Esophagus (tissue), 2 donors: ENCODE results near the gene SMIM28. TPM values are rescaled to one million over a fixed set of nuclear protein-coding genes. Genes with fewer than 3 reads are reported as not detected.
"Not testable (repeated sequence)": the region's sequence is repeated elsewhere in the genome, so short reads cannot be mapped to it uniquely, and the experiment has no call there.

Experiments used
- H3K27ac ChIP-seq, 2 donors: one replicate each; pipeline ENCODE4 v1.5.1; 2013; ENCODE audit warnings: low read depth in 2 of 2, mild to moderate bottlenecking in 2 of 2, inconsistent platforms in 1 of 2, low read length in 1 of 2, moderate library complexity in 1 of 2
- H3K27me3 ChIP-seq, 2 donors: one replicate each; pipeline ENCODE4 v1.6.1; 2013; ENCODE audit warnings: low read length in 2 of 2, control low read depth in 1 of 2, mild to moderate bottlenecking in 1 of 2; ENCODE audit not compliant: insufficient read depth in 2 of 2, control insufficient read depth in 1 of 2
- H3K36me3 ChIP-seq, 2 donors: one replicate each; pipeline ENCODE4 v1.6.1; 2013; ENCODE audit warnings: low read length in 1 of 2; ENCODE audit not compliant: control insufficient read depth in 2 of 2, insufficient read depth in 2 of 2
- H3K4me1 ChIP-seq, 2 donors: one replicate each; pipeline ENCODE4 v1.6.1; 2013; ENCODE audit warnings: low read length in 1 of 2; ENCODE audit not compliant: control insufficient read depth in 2 of 2, insufficient read depth in 2 of 2
- H3K4me3 ChIP-seq, 2 donors: one replicate each; pipeline ENCODE4 v1.5.1; 2013; ENCODE audit warnings: low read length in 2 of 2, mild to moderate bottlenecking in 2 of 2, low read depth in 1 of 2, moderate library complexity in 1 of 2
- H3K9me3 ChIP-seq, 2 donors: one replicate each; pipeline ENCODE4 v1.6.1; 2013; ENCODE audit warnings: mild to moderate bottlenecking in 2 of 2, low read depth in 1 of 2, low read length in 1 of 2, moderate library complexity in 1 of 2; ENCODE audit not compliant: control insufficient read depth in 2 of 2, insufficient read depth in 1 of 2
- WGBS, 2 donors: extraction: QIAGEN DNeasy Blood & Tissue Kit; methylation state at CpG; one replicate each; pipeline ENCODE4 v1.1.7; 2013; 5-methylcytosine and 5-hydroxymethylcytosine counted together
- polyA plus RNA-seq, 2 donors: library from polyadenylated mRNA; stranded (reverse); fragments of 200-250 nt; gene quantifications; one replicate each; pipeline ENCODE4 v1.2.3, GENCODE V29; 2013
- donor health status: healthy with polysubstance abuse.
- donor health status: Bipolar disorder and iron deficiency.

Gene SMIM28
- polyA plus RNA-seq, 2 donors, result not detected

DNA sequence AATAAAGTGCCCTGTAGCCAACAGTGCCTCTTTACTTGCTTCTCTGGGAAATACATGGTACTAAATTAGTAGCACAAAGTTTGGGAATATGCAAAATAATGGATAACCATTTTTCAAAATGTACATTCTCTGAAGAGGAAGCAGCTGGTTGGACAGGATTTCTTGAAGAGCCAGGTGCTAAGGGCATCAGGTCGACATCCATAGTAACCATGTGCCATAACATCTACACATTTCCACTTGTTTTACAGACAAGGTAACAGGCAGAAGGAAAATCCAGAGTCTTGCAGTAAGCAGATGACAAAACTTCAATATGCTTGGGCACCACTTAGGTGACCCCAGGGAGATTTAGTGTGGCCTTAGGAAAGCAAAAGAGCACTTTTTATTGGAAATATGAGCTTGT lies 36.5 kb upstream of the SMIM28 start:
- 62 to 67% methylated on average over 1 of the region's 1 CpG for WGBS, 2 donors
- Histone ChIP-seq H3K4me1 (no peaks in the 10 kb centered on the region), H3K4me3 (no peak overlapping the region), H3K9me3 (no peaks in the 10 kb centered on the region), H3K27ac (no peak overlapping the region), H3K36me3 (no peaks in the 10 kb centered on the region), H3K27me3 (no peaks in the 10 kb centered on the region)

DNA sequence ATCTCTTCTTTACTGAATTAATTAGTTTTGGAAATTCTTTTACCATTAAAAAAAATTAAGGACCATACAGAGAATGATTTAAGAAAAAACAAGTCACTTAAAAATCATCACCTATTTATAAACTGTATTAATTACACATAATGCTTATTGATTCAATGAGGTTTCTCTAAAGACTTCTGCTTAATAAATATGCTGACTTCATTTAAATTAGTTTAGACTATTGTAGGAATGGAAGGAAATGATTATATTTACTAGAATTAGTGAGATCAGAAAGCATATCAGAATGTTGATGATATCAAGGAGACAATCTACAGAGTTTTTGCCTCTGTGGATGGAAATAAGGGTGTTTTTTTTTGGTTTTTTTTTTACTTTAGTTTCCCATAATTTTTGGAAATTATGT lies 34.6 kb upstream of the SMIM28 start:
- Histone ChIP-seq H3K9me3 (no peaks in the 10 kb centered on the region), H3K27me3 (no peaks in the 10 kb centered on the region), H3K4me3 (no peak overlapping the region), H3K4me1 (peaks cover 0 to 3% of the 10 kb centered on the region in 2 donors), H3K36me3 (no peaks in the 10 kb centered on the region), H3K27ac (no peak overlapping the region)

DNA sequence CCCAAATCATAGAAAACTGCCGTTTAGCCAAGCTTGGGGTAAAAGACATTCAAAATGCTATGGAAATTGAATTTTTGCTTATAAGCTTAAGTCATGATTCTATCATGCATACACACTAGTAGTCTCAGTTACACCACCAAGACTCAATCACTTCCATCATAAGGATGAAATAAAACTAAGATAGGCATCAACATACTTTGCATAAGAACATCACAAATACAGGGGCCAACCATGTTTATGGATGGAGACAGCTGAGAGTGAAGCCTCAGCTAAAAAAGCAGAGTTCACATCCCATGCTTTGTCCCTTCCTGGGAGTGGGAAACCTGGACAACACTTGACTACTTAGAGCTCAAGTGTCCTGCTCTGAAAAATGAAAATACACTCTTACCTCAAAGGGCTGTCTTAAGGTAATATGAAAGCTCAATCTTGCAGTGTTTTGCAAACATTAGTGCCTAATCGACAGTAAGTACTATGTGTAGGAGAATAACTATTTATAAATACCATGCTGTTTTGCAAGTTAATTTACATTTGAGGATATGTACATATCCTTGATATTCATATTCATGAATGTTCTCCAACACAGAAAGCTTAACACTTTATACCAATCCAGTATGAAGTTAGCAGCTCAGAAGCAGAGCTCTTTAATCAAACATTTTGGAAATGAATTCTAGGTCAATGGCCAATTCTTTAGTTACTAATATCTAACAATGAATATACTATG lies 32.0 kb upstream of the SMIM28 start:
- no peaks in the 10 kb centered on the region for H3K36me3 ChIP-seq
- no peak overlapping the region for H3K4me3 ChIP-seq
- no peaks in the 10 kb centered on the region for H3K27me3 ChIP-seq
- no peaks in the 10 kb centered on the region for H3K9me3 ChIP-seq
- WGBS, 2 donors, result 74 to 78% methylated on average over 2 of the region's 2 CpGs
- H3K27ac ChIP-seq, result no peak overlapping the region
- peaks cover 0 to 3% of the 10 kb centered on the region in 2 donors for H3K4me1 ChIP-seq

DNA sequence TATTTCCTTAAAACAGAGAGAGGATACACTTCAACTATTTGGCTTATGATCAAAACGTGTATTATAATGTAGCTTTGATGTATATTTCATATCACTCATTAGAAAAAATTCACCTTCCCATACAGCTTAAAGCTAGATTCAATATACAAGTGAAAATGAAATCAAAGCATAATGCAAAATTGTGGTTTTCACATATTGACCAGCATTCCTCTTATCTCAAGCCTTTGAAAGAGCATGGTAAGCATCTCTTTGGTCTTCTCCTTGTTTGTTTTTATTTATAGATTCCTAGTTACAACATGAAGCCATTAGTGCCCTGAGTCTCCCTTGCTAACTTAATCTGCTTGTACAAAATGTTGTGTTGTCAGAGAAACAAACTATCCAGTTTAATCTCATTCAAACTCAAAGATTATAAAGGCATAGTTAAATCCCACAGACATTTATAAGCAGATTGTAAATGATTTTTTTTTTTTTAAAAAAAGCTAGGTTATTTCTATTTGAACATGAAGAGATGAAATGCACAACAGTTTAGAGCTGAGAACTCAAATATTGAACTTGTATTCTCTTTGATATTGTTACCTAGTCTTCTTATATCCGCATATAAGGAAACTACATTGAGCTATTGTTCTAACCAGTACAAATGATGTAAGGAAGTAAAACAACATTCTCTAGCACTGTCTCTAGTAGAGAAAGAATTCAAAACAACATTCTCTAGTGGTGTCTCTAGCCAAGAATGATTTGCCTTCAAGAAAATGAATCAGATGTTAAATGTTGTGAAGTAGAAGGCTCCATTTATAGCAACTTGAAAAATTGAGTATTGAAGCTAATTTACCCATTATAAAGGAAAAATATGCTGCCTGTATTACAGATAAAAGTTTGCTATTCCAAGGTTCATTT lies 31.2 kb upstream of the SMIM28 start:
- H3K27ac ChIP-seq, result no peak overlapping the region
- H3K9me3 ChIP-seq, result no peaks in the 10 kb centered on the region
- peaks cover 0 to 3% of the 10 kb centered on the region in 2 donors for H3K4me1 ChIP-seq
- no peaks in the 10 kb centered on the region for H3K36me3 ChIP-seq
- no peaks in the 10 kb centered on the region for H3K27me3 ChIP-seq
- H3K4me3 ChIP-seq, result no peak overlapping the region
- WGBS, 2 donors, result 60 to 65% methylated on average over 2 of the region's 2 CpGs

DNA sequence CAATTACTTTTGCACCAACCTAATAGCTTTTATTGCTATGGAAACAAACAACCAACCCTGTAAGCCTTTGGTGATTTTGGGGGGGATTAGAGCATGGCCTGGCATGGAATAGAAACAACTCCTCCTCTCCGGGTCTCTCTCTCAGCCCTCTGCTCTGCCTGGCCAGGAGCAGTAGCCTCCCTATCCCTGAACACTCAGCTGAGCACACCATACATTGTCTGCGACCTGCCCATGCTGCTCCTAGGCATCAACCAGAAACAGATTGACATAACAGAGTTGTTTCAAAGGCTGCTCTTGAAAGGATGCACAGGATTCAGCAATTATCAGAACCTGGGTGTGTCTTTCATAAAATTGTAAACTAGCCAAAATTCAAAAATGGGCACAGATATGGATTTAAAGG lies 29.8 kb upstream of the SMIM28 start:
- H3K4me1 ChIP-seq, result peaks cover 0 to 3% of the 10 kb centered on the region in 2 donors
- H3K27ac ChIP-seq, result no peak overlapping the region
- no peak overlapping the region for H3K4me3 ChIP-seq
- H3K27me3 ChIP-seq, result no peaks in the 10 kb centered on the region
- WGBS, 2 donors, result 58 to 68% methylated on average over 2 of the region's 2 CpGs
- H3K9me3 ChIP-seq, result no peaks in the 10 kb centered on the region
- H3K36me3 ChIP-seq, result no peaks in the 10 kb centered on the region

DNA sequence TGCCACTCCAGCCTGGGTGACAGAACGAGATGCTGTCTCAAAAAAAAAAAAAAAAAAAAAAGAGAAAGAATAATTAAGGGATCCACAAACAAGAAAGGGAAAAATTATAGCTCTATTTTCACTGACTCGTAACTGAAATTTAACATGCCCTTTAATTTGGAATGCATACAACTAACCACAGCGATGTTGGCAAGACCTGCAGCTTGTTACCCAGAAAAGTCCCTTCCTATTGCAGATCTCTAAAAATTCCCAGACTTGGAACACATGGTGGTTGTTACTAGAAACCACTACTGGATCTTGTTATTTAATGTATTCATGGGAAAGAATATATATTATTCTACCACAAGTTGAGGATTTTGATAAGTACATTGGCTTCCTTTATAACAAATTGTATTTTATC lies 27.8 kb upstream of the SMIM28 start:
- H3K4me3 ChIP-seq, result no peak overlapping the region

DNA sequence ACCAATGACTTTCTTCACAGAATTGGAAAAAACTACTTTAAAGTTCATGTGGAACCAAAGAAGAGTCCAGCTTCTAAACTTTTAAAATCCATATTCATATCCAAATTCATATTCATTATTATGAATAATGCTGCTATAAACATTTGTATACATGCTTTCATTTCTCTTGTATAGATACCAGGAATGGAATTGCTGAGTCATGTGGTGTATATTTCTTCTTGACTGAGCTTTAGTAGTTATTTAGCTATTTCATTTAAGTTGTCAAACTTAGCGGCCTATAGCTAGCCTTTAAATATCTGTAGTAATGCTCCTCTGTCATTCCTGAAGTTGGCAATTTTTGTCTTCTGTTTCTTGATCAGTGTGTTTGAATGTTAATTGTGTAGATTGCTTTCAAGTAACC lies 19.8 kb upstream of the SMIM28 start:
- Histone ChIP-seq H3K36me3 (no peaks in the 10 kb centered on the region), H3K9me3 (no peaks in the 10 kb centered on the region), H3K4me3 (no peak overlapping the region), H3K4me1 (no peaks in the 10 kb centered on the region), H3K27me3 (no peaks in the 10 kb centered on the region), H3K27ac (no peak overlapping the region)
- WGBS, 2 donors, result 88 to 93% methylated on average over 1 of the region's 1 CpG

More for the DNA sequence above, 27.8 kb upstream of the SMIM28 start:
- Histone ChIP-seq H3K9me3 (no peaks in the 10 kb centered on the region), H3K36me3 (no peaks in the 10 kb centered on the region), H3K27me3 (no peaks in the 10 kb centered on the region), H3K27ac (no peak overlapping the region), H3K4me1 (peaks cover 0 to 3% of the 10 kb centered on the region in 2 donors)
- WGBS, 2 donors, result 68 to 81% methylated on average over 3 of the region's 3 CpGs

DNA sequence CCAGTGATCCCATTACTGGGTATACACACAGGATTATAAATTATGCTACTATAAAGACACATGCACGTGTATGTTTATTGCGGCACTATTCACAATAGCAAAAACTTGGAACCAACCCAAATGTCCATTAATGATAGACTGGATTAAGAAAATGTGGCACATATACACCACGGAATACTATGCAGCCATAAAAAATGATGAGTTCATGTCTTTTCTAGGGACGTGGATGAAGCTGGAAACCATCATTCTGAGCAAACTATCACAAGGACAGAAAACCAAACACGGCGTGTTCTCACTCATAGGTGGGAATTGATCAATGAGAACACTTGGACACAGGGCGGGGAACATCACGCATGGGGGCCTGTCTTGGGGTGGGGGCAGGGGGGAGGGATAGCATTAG lies 9.0 kb upstream of the SMIM28 start:
- not testable (repeated sequence) for H3K27me3 ChIP-seq, H3K27ac ChIP-seq, H3K4me3 ChIP-seq, H3K9me3 ChIP-seq, H3K4me1 ChIP-seq, H3K36me3 ChIP-seq
- 92 to 93% methylated on average over 8 of the region's 8 CpGs for WGBS, 2 donors

DNA sequence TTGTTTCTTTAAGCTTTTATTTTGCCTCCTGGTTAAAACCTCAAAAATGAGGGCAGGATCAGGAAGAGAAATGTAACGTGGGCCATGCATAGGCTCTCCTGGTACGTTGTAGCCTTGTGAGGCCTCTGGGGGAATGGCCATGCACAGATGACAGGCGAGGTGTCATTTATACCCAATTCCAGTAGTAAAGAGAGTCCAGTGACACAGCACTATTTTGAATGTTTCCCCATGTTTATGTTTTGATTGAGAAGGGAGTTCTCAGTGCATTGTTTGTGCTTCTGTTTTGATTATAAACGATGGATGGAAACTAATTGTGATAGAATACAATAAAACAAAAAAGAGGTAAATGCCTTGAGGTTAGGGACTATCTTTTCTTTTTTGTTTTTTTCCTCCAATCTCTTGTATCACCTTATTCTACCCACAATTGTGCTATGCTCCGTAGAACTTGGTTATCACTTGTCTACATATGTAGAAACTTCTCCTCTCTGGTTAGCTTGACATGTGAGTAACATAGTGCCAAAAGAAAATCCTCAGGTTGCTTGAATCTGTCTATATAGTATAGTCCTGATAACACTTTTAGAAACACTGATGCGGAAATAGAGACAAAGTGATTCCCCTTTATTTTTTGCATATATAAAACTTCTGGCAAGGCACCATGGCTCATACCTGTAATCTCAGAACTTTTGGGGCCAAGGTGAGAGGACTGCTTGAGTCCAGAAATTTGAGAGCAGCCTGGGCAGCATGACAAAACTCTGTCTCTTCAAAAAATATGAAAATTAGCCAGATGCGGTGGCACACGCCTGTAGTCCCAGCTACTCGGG lies 6.9 kb upstream of the SMIM28 start:
- Histone ChIP-seq H3K27ac (no peak overlapping the region), H3K4me3 (no peak overlapping the region), H3K27me3 (no peaks in the 10 kb centered on the region), H3K4me1 (no peaks in the 10 kb centered on the region), H3K9me3 (no peaks in the 10 kb centered on the region), H3K36me3 (no peaks in the 10 kb centered on the region)
- WGBS, 2 donors, result 67 to 77% methylated on average over 9 of the region's 9 CpGs
